Osteocyte (in vitro differentiated cells): ENCODE data around the gene MRPS15. TPM values are rescaled to one million over a fixed set of nuclear protein-coding genes. Genes with fewer than 3 reads are reported as not detected.
"Not testable (repeated sequence)": the region's sequence is repeated elsewhere in the genome, so short reads cannot be mapped to it uniquely, and the experiment has no call there.

Source experiments
- DNase-seq: peaks from one replicate; pipeline ENCODE4 v3.0.0; 2021; ENCODE audit warnings: mixed read lengths; ENCODE audit not compliant: unreplicated experiment; ENCODE audit errors: extremely low spot score
- H3K27ac Mint-ChIP-seq: one replicate; pipeline ENCODE4 v1.8.0; 2021; ENCODE audit warnings: mild to moderate bottlenecking, mixed read lengths; ENCODE audit not compliant: unreplicated experiment
- H3K27me3 Mint-ChIP-seq: one replicate; pipeline ENCODE4 v1.8.0; 2021; ENCODE audit warnings: mixed read lengths; ENCODE audit not compliant: unreplicated experiment
- H3K36me3 Mint-ChIP-seq: one replicate; pipeline ENCODE4 v1.8.0; 2021; ENCODE audit warnings: mixed read lengths; ENCODE audit not compliant: unreplicated experiment
- H3K4me1 Mint-ChIP-seq: one replicate; pipeline ENCODE4 v1.8.0; 2021; ENCODE audit warnings: mixed read lengths; ENCODE audit not compliant: unreplicated experiment
- H3K4me3 Mint-ChIP-seq: one replicate; pipeline ENCODE4 v1.8.0; 2021; ENCODE audit warnings: mild to moderate bottlenecking, moderate library complexity, mixed read lengths; ENCODE audit not compliant: unreplicated experiment
- H3K9me3 Mint-ChIP-seq: one replicate; pipeline ENCODE4 v1.8.0; 2021; ENCODE audit warnings: mixed read lengths; ENCODE audit not compliant: unreplicated experiment
- CTCF ChIP-seq: fragments of 200-600 bp; sonication (generic); IDR thresholded peaks from 2 replicates; pipeline ENCODE4 v1.5.0; 2021; ENCODE audit warnings: antibody characterized with exemption, mild to moderate bottlenecking, moderate library complexity
- total RNA-seq: library from RNA; stranded (reverse); gene quantifications from 2 replicates; pipeline ENCODE4 v1.2.1, GENCODE V29; 2021

The MRPS15 gene
- total RNA-seq, 1 donor from 2014 or later = 64.4 TPM

DNA sequence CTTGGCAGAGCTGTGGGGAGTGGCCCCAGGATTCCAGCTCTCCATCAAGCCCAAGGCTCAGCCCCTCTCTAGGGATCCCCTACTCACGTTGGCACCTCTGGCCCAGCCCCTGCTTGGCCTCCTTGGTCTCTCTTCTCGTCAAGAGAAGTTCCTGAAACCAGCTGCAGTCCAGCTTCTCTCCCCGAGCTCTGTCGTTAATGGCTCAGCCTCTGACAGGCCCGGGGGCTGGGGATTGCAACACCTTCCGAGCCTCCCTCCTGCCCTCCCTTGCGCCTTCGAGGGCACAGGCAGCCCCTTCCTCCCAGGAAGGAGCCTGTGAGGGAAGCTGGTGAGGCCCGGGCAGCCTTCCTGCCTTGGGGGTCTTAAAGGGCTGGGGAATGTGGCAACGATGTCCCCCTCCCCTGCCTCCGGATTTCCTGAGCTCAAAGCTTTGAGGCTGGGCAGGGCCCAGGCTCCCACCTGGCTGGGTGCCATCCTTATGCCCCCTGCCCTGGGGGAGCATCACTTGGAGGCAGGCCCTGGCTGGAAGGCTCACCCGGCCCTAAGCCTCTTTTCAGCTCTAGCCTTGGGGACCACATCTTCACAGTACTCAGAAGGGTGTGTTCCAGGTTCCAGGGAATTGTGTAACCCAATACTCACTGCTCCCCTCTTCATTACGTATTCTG, 18.7 kb upstream of the MRPS15 start, which contains the start of gene CSF3R:
CSF3R (minus strand) TSS at position 190 of the 665 bp plus-strand sequence. CDS start 3,417 bp downstream, outside the sequence.
- Mint-ChIP-seq H3K36me3 (no peaks in the 10 kb centered on the region), H3K27ac (no peak within 1 kb of the TSS), H3K4me1 (no peaks in the 10 kb centered on the region), H3K9me3 (no peaks in the 10 kb centered on the region), H3K4me3 (no peak within 1 kb of the TSS), H3K27me3 (peaks cover 28% of the 10 kb centered on the region)
- DNase-seq = no peak
- no peak for TF ChIP-seq CTCF

DNA sequence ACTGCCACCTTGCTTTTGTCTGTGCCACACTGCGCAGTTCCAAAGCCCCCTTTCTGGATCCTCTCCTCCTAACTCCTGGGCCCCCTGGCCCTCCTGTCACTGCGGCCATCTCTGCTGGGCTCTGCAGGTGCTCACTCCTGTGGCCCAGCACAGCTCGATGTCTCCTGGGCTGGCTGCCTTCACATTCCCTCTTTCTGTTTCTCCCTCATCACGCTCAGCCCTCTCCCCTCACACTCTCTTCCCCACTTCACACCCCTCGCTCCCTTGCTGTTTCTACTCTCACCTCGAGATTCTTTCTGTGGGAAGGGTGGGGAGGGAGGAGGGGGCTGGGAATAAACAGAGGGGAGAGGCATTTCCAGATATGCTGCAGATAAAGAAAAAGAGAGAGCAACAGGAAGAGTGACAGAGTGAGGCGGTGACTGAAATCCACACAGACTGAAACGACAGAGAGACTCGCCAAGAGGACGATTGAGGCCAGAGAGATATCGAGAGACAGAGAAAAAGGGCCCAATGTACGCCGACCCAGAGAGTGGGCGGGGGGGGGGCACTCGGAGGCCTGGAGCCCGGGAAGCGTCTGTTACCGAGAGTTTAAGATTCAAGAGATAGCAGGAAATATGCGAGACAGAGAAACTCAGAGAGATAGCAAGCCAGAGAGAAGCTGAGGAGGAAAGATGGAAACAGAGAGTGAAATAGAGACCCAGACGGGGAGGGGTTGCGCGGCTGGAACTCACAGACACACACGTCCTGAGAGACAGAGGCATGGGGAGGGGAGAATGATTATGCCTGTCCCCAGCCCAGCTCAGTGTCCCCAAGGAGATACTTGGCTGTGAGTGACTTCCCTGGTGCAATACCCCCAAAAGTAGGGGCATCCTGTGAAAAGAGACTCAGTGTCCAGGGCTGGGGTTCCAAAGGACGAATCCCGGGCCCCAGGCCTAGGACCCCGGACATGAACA, 17.9 kb upstream of the MRPS15 start:
- Mint-ChIP-seq H3K4me3 (no peak overlapping the region), H3K9me3 (no peaks in the 10 kb centered on the region), H3K4me1 (no peaks in the 10 kb centered on the region), H3K36me3 (no peaks in the 10 kb centered on the region), H3K27me3 (peaks cover 28% of the 10 kb centered on the region), H3K27ac (no peak overlapping the region)
- no peak for TF ChIP-seq CTCF
- DNase-seq = no peak

- TF ChIP-seq CTCF = no peak
- Mint-ChIP-seq H3K27me3 (peaks cover 28% of the 10 kb centered on the region), H3K4me3 (no peak overlapping the region), H3K27ac (no peak overlapping the region), H3K9me3 (no peaks in the 10 kb centered on the region), H3K36me3 (no peaks in the 10 kb centered on the region), H3K4me1 (no peaks in the 10 kb centered on the region)
- no peak for DNase-seq
These were observed 16.9 kb upstream of the MRPS15 start for GRCh38 chr1:36481091-36481490.

DNA sequence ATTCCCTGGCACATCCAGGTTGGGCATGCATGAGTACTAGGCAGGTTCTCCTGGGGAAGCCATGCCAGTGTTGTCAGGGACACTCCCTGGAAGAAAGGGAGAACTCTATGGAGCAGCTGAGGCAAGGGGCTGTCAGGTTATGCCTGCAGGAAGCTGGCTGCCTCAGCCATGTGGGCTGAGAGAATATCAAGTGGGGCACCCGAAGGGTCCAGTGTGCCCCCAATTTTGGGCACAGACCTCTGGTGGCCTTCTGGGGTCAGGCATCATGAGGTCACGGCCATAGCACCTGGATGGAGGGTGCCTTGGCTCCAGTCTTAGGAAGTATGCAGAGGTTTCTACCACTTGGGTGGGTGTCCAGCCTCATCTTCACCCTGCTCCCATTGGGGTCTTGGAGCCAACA, 16.0 kb upstream of the MRPS15 start:
- peaks cover 28% of the 10 kb centered on the region for H3K27me3 Mint-ChIP-seq
- no peaks in the 10 kb centered on the region for H3K4me1 Mint-ChIP-seq
- no peak for TF ChIP-seq CTCF
- no peak for DNase-seq
- no peaks in the 10 kb centered on the region for H3K9me3 Mint-ChIP-seq
- no peak overlapping the region for H3K4me3 Mint-ChIP-seq
- no peak overlapping the region for H3K27ac Mint-ChIP-seq
- H3K36me3 Mint-ChIP-seq = no peaks in the 10 kb centered on the region

DNA sequence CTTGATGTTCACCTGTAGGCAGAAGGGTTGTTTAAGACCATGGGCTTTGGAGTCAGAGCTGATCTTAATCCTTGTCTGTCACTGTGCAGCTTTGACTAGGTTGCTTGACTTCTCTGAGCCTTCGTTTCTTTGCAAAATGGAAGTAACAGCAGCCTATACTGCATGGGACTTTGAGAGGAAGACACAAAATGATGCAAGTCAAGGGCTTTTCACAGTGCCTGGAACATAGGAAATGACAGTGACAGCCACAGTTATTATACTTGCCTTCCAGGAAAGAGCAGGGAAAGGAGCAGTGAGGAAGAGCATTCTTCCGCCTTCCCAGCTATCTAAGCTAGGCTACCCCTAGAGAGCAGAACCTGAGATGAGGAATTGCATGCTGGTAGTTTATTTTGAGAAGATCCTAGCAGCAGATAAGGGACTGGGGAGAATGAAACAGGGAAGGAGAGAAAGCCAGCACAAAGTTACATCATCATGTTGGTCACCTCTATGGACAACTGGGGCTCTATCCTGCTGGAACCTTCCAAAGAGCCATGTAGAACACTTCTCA, 15.4 kb upstream of the MRPS15 start:
- no peaks in the 10 kb centered on the region for H3K36me3 Mint-ChIP-seq
- peaks cover 26% of the 10 kb centered on the region for H3K27me3 Mint-ChIP-seq
- H3K4me1 Mint-ChIP-seq = no peaks in the 10 kb centered on the region
- DNase-seq = no peak
- no peak overlapping the region for H3K4me3 Mint-ChIP-seq
- TF ChIP-seq CTCF = no peak
- H3K27ac Mint-ChIP-seq = no peak overlapping the region
- H3K9me3 Mint-ChIP-seq = no peaks in the 10 kb centered on the region

- H3K27me3 Mint-ChIP-seq = peaks cover 18% of the 10 kb centered on the region
- H3K4me3 Mint-ChIP-seq, H3K9me3 Mint-ChIP-seq, DNase-seq, H3K36me3 Mint-ChIP-seq, H3K4me1 Mint-ChIP-seq, H3K27ac Mint-ChIP-seq: not testable (repeated sequence)
These were observed 13.4 kb upstream of the MRPS15 start for GRCh38 chr1:36477615-36478014.
